WTC11 (cell line): ENCODE data around the gene SNX7. TPM values are rescaled to one million over a fixed set of nuclear protein-coding genes. Genes with fewer than 3 reads are reported as not detected.

ENCODE experiments used
- ATAC-seq: fragments of 200-7000 bp; cut with Tn5 transposase; 2 replicates; pipeline ENCODE4 v1.10.0; 2021; ENCODE audit warnings: mild to moderate bottlenecking, moderate library complexity
- CTCF ChIA-PET: fragments of 300-600 bp; sonication (Branson Sonifier 250); formaldehyde crosslinking; loops from one replicate; lab custom pipeline; 2021; ENCODE audit warnings: antibody characterized with exemption; lab: Charles Lee
- POLR2A ChIA-PET: fragments of 350-600 bp; sonication (Branson Sonifier 250); formaldehyde crosslinking; loops from one replicate; lab custom pipeline; 2021; ENCODE audit warnings: antibody characterized with exemption; lab: Charles Lee
- DNase-seq: peaks from one replicate; pipeline ENCODE4 v3.0.0; 2021; ENCODE audit warnings: low spot score
- H3K27ac Mint-ChIP-seq: 2 replicates; pipeline ENCODE4 v1.8.0; 2021; ENCODE audit warnings: mixed read lengths
- H3K27me3 Mint-ChIP-seq: 2 replicates; pipeline ENCODE4 v1.8.0; 2021; ENCODE audit warnings: low read depth, mild to moderate bottlenecking, moderate library complexity, mixed read lengths
- H3K36me3 Mint-ChIP-seq: 2 replicates; pipeline ENCODE4 v1.8.0; 2021; ENCODE audit warnings: mixed read lengths
- H3K4me1 Mint-ChIP-seq: 2 replicates; pipeline ENCODE4 v1.8.0; 2022; ENCODE audit warnings: mixed read lengths
- H3K4me3 Mint-ChIP-seq: 2 replicates; pipeline ENCODE4 v1.8.0; 2021; ENCODE audit warnings: mild to moderate bottlenecking, moderate library complexity, mixed read lengths
- H3K9me3 Mint-ChIP-seq: 2 replicates; pipeline ENCODE4 v1.8.0; 2021; ENCODE audit warnings: mixed read lengths
- E2F1 ChIP-seq: sonication (generic); formaldehyde crosslinking; IDR thresholded peaks from 2 replicates; pipeline ENCODE4 v1.8.0; 2022; ENCODE audit warnings: mild to moderate bottlenecking, missing genetic modification reagents
- E2F4 ChIP-seq: sonication (generic); formaldehyde crosslinking; IDR thresholded peaks from 2 replicates; pipeline ENCODE4 v1.8.1; 2022; ENCODE audit warnings: low read depth, mild to moderate bottlenecking, moderate library complexity, missing genetic modification reagents, borderline replicate concordance
- FOXJ3 ChIP-seq: sonication (generic); formaldehyde crosslinking; IDR thresholded peaks from 2 replicates; pipeline ENCODE4 v1.9.0; 2021; ENCODE audit warnings: missing genetic modification reagents, mild to moderate bottlenecking, borderline replicate concordance
- IRF1 ChIP-seq: sonication (generic); formaldehyde crosslinking; IDR thresholded peaks from 2 replicates; pipeline ENCODE4 v1.8.0; 2023; ENCODE audit warnings: missing genetic modification reagents
- MAX ChIP-seq: sonication (generic); formaldehyde crosslinking; IDR thresholded peaks from 2 replicates; pipeline ENCODE4 v1.8.0; 2022; ENCODE audit warnings: mild to moderate bottlenecking, missing genetic modification reagents
- SMAD4 ChIP-seq: sonication (generic); formaldehyde crosslinking; IDR thresholded peaks from 2 replicates; pipeline ENCODE4 v1.8.0; 2022; ENCODE audit warnings: mild to moderate bottlenecking, missing genetic modification reagents
- USF1 ChIP-seq: sonication (generic); formaldehyde crosslinking; IDR thresholded peaks from 2 replicates; pipeline ENCODE4 v1.8.0; 2022; ENCODE audit warnings: mild to moderate bottlenecking, missing genetic modification reagents
- ZNF232 ChIP-seq: sonication (generic); formaldehyde crosslinking; IDR thresholded peaks from 2 replicates; pipeline ENCODE4 v1.8.0; 2022; ENCODE audit warnings: mild to moderate bottlenecking, missing genetic modification reagents
- ZNF263 ChIP-seq: sonication (generic); formaldehyde crosslinking; IDR thresholded peaks from 2 replicates; pipeline ENCODE4 v1.8.1; 2022; ENCODE audit warnings: low read depth, mild to moderate bottlenecking, moderate library complexity, missing genetic modification reagents
- total RNA-seq: library from RNA; stranded (reverse); gene quantifications from 3 replicates; pipeline ENCODE4 v1.2.3, GENCODE V29; 2021

Gene SNX7
- total RNA-seq, 1 experiment from 2014 or later = 15.7 TPM

- TF ChIP-seq USF1 (CRISPR knock-in tag) = no peak
- no peak for TF ChIP-seq ZNF232 (CRISPR knock-in tag)
- TF ChIP-seq IRF1 (CRISPR knock-in tag) = no peak
- no peak for TF ChIP-seq FOXJ3 (CRISPR knock-in tag)
- TF ChIP-seq MAX = no peak
- no peak for TF ChIP-seq ZNF263
- TF ChIP-seq E2F4 (CRISPR knock-in tag) = no peak
- no peak for TF ChIP-seq SMAD4 (CRISPR knock-in tag)
Measured at GRCh38 chr1:98796049-98796448, 134.5 kb downstream of the SNX7 start (continued).

- H3K4me3 Mint-ChIP-seq = no peak overlapping the region
- H3K27me3 Mint-ChIP-seq = no peaks in the 10 kb centered on the region
- H3K9me3 Mint-ChIP-seq = peaks cover 23% of the 10 kb centered on the region
- POLR2A ChIA-PET = no interaction called here
- peaks cover 10% of the 10 kb centered on the region for H3K4me1 Mint-ChIP-seq
- DNase-seq (no peak), ATAC-seq (no peak)
- CTCF ChIA-PET = no interaction called here
- no peak for TF ChIP-seq E2F1
- TF ChIP-seq, all 79 proteins: peak for 0
- no peaks in the 10 kb centered on the region; the same call in 1 of the 2 replicates for H3K36me3 Mint-ChIP-seq
- H3K27ac Mint-ChIP-seq = no peak overlapping the region
Measured at GRCh38 chr1:98797506-98797905, 136.0 kb downstream of the SNX7 start.
